ENCODE measurements around the gene BRWD1.
"Not testable (repeated sequence)": the region's sequence is repeated elsewhere in the genome, so short reads cannot be mapped to it uniquely, and the experiment has no call there.

The BRWD1 gene

DNA sequence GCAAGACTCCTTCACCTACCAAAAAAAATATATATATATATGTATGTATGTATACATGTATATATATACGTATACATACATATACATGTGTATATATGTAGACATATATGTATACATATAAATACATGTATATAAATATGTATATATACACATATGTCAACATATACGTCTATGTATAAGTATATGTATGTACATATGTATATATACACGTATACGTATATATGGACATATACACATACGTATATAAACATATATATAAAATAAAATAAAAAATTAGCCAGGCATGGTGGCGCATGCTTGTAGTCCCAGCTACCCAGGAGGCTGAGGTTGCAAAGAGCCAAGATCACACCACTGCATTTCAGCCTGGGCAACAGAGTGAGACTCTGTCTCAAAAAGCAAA, 31.6 kb downstream of the BRWD1 start:
- DNase-seq (ENCODE audit: low spot score): peak; percentile 3

GRCh38 chr21:39281207-39281606, 32.2 kb downstream of the BRWD1 start:
- no peak for DNase-seq (ENCODE audit: low spot score)

DNA sequence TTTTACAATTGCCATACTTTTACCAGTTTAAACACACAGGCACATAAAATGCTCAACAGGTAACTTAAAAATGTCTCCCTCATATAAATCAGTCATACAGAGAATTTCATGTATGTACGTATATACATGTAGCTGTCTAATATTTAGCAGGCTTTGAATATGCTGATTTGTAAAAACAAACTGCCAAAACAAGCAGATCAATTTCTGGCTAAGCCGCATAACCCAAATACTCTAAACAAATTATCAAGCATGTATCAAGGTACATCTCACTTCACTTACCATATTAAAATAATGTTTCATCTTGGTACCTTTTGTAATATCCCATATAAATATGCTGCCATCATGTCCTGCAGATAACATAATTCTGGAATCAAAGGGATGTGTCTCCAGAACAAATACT, 43.8 kb downstream of the BRWD1 start:
- no peak for DNase-seq (ENCODE audit: low spot score)

DNA sequence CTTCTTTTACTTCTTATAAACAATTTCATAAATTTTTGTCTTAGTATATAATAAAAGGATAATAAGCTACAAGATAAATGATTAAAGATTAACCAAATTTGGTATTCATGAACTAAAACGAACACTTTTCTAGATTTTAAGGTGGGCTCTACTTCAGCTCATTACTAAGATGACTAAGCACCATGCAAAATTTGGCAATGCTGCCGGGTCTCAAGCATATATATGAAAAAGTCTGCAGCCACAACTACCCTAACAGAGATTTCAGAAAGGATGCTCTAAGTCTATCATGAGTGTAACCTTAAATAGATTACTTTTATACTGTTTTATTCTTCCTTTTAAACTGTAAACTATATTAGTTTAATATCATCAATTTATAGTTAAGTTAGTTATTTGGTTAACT, 47.8 kb downstream of the BRWD1 start:
- DNase-seq (ENCODE audit: low spot score): no peak

- DNase-seq (ENCODE audit: low spot score): no peak
Observed at GRCh38 chr21:39263372-39263771, 50.1 kb downstream of the BRWD1 start.

GRCh38 chr21:39258207-39258606, 55.2 kb downstream of the BRWD1 start:
- DNase-seq (ENCODE audit: low spot score): no peak

- DNase-seq (ENCODE audit: low spot score): no peak
Observed at GRCh38 chr21:39251326-39251725, 62.1 kb downstream of the BRWD1 start.

- no peak for DNase-seq (ENCODE audit: low spot score)
Observed at GRCh38 chr21:39238275-39238674, 75.2 kb downstream of the BRWD1 start.

DNA sequence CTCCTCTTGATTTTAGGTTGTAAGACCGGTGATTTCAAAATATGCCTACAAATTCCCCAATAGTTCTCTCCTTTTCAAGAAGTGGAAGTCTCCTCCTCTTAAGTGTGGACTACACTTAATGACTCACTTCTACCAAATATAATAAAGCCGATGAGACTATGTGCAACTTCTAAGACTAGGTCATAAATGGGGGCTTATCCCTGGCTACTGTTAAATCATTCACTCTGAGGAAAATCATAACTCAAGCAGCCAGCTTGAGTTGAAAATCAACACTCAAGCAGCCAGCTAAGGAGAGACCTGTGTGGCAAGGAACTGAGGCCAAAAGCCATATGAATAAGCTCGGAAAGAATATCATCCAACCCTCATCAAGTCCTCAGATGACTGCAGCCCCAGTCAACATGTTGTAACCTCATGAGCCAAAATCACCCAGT, 80.6 kb downstream of the BRWD1 start:
- no peak for DNase-seq (ENCODE audit: low spot score)

GRCh38 chr21:39224930-39225329, 88.5 kb downstream of the BRWD1 start:
- no peak for DNase-seq (ENCODE audit: low spot score)

- DNase-seq (ENCODE audit: low spot score): no peak
Observed at GRCh38 chr21:39221997-39222486, 91.4 kb downstream of the BRWD1 start.

- peak; percentile 4 for DNase-seq (ENCODE audit: low spot score)
Observed at GRCh38 chr21:39221282-39221996, 92.0 kb downstream of the BRWD1 start.

- not testable (repeated sequence) for DNase-seq (ENCODE audit: low spot score)
Observed at GRCh38 chr21:39220875-39221274, 92.6 kb downstream of the BRWD1 start.

GRCh38 chr21:39220150-39220549, 93.3 kb downstream of the BRWD1 start:
- no peak for DNase-seq (ENCODE audit: low spot score)

DNA sequence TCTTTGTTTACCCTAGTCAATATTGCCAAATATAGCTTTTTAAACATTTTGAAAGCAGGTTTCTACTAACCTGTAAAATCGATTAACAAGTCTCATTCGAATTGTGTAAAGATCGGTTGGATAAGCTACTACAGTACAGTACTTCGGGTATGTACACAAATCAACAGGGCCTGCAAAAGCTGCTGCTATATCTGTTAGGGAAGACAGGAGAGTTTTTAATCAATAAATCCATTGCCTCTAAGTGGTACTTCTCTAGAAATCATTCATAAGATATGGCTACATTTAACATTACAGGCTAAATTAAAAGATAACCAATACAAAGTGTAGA, 95.4 kb downstream of the BRWD1 start:
- no peak for DNase-seq (ENCODE audit: low spot score)

GRCh38 chr21:39217356-39218081, 95.9 kb downstream of the BRWD1 start:
- no peak for DNase-seq (ENCODE audit: low spot score)

- DNase-seq (ENCODE audit: low spot score): no peak
Observed at GRCh38 chr21:39216290-39216689, 97.1 kb downstream of the BRWD1 start.

DNA sequence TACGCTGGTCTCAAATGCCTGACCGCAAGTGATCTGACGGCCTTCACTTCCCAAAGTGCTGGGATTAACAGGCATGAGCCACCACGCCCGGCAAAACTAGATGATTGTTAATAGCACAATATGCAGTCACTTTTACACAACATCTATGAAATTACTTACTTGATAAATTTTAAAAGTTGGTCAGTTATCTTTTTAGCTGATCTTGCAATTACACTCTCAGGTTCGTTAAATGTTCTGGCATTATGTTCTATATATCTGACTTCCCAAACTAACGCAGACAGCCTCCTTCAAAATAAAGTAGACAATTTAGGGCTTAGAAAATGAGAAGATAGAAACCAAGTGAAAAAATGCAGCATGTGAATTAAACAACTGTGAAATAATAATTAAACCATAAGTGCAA, 98.4 kb downstream of the BRWD1 start:
- no peak for DNase-seq (ENCODE audit: low spot score)

GRCh38 chr21:39209334-39209688, 104.1 kb downstream of the BRWD1 start:
- no peak for DNase-seq (ENCODE audit: low spot score)

- no peak for DNase-seq (ENCODE audit: low spot score)
Observed at GRCh38 chr21:39208624-39209333, 104.7 kb downstream of the BRWD1 start.

DNA sequence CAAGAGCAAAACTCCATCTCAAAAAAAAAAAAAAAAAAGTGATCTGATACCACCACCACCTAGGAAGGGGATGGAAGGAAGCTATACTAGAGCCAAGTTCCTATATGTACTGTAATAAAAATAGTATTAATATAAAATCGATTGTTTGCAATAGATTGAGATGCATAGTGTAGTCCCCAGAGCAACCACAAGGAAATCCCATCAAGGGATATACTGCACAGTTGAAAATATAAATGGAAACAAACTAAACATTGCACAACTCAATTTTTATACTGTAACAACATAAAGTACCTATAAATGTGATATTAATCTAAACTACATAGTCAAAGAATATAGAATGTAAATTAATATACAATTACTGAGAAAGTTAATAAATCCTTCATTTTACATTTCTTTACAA, 109.3 kb downstream of the BRWD1 start:
- no peak for DNase-seq (ENCODE audit: low spot score)

GRCh38 chr21:39198800-39199199, 114.6 kb downstream of the BRWD1 start:
- DNase-seq (ENCODE audit: low spot score): no peak
